D721Med (cell line): ENCODE results near the gene CBX1.
"Not testable (repeated sequence)": the region's sequence is repeated elsewhere in the genome, so short reads cannot be mapped to it uniquely, and the experiment has no call there.

Experiments used
- DNase-seq: peaks from one replicate; pipeline ENCODE4 v3.0.0; 2011; ENCODE audit warnings: low spot score; ENCODE audit not compliant: insufficient read length
- FAIRE-seq: peaks from 2 replicates; lab custom pipeline; 2011; peaks lifted over from hg19 to GRCh38; lab: Jason Lieb, UNC
- CTCF ChIP-seq: IDR thresholded peaks from 2 replicates; pipeline ENCODE4 v1.5.1; 2012; ENCODE audit warnings: mild to moderate bottlenecking, control low read depth; ENCODE audit not compliant: insufficient read depth; ENCODE audit errors: missing control alignments

Gene CBX1

GRCh38 chr17:48095611-48096010 lies 5.7 kb downstream of the CBX1 start:
- no peak for FAIRE-seq
- TF ChIP-seq CTCF: no peak
- no peak for DNase-seq

GRCh38 chr17:48093341-48094045 lies 7.8 kb downstream of the CBX1 start:
- no peak for TF ChIP-seq CTCF
- FAIRE-seq (no peak), DNase-seq (no peak)

GRCh38 chr17:48084932-48085331 lies 16.3 kb downstream of the CBX1 start:
- DNase-seq (no peak), FAIRE-seq (no peak)
- no peak for TF ChIP-seq CTCF

- no peak for FAIRE-seq
- no peak for DNase-seq
- no peak for TF ChIP-seq CTCF
Measured at GRCh38 chr17:48081858-48082257, 19.4 kb downstream of the CBX1 start.

GRCh38 chr17:48077152-48077551 lies 24.1 kb downstream of the CBX1 start:
- not testable (repeated sequence) for DNase-seq, FAIRE-seq

- FAIRE-seq (no peak), DNase-seq (no peak)
- peak; percentile 99 for TF ChIP-seq CTCF
Measured at GRCh38 chr17:48074322-48075081, 26.8 kb downstream of the CBX1 start.

- DNase-seq, FAIRE-seq: not testable (repeated sequence)
Measured at GRCh38 chr17:48073566-48074094, 27.6 kb downstream of the CBX1 start.

- DNase-seq, FAIRE-seq: not testable (repeated sequence)
Measured at GRCh38 chr17:48072811-48073210, 28.5 kb downstream of the CBX1 start.
